NCI-H748 treated with DMSO at 0.1 percent for 48 hours (cell line): ENCODE results near the gene ZNF839.
A peak's percentile ranks its signal among the peaks of the same experiment; 100 is the strongest.
"Not testable (repeated sequence)": the region's sequence is repeated elsewhere in the genome, so short reads cannot be mapped to it uniquely, and the experiment has no call there.

Experiments
- DNase-seq: peaks from one replicate; lab custom pipeline; 2025; lab: John Stamatoyannopoulos, UW

The ZNF839 gene

DNA sequence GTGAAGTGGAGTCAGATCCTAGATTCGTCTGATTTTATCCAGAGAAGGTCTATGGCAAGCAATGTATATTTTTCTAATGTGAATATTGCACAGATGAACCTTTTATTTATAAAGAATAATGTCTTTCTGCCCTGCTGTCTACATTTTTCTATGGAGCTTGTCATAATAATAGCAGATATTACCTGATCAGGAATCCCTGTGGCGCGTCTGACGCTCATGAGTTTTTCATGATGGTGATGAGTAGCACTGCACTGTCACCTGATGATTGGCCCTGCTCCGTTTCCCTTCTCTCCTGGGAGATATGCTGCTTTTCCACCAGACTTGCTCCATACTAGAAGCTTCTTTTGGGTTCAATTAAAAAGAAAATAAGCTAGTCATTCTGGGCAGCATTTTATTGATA is 22.7 kb downstream of the ZNF839 start:
- no peak for DNase-seq

DNA sequence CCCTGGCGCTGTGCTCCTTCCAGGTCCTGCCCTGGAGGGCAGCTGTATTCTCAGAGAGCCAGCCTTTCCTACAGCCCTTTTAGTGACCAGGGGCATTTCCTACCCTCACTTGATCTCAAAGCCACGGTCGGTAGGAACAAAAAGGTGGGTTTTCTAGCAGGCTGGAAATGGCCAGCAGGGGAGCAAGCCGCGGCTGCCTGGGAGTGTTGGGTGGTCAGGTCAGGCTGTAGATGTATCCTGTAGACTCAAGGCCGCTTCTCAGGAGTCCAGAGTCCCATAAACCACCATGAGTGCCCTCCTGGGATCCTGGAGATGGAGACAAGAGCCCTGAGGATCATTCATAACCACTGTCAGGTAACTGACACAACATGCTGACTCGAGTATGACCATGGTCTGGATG is 24.5 kb downstream of the ZNF839 start:
- DNase-seq: no peak

DNA sequence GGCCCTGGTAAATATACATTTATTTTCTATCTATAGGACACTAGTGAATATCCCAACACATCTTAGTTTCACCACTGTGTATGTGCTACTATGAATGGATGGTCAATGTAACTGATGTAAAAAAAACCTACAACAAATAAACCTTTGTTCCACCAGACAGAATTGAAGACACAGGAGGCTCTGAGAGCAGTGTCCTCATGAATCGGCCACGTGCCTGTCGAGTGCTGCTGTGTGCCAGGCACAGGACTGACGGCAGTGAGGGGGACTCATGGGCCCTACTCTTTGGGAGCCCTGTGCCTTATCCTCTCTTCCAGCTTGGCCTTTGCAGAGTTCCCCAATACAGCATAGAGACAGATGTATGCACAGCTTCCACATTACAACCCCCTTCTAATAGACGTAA is 24.9 kb downstream of the ZNF839 start:
- no peak for DNase-seq

DNA sequence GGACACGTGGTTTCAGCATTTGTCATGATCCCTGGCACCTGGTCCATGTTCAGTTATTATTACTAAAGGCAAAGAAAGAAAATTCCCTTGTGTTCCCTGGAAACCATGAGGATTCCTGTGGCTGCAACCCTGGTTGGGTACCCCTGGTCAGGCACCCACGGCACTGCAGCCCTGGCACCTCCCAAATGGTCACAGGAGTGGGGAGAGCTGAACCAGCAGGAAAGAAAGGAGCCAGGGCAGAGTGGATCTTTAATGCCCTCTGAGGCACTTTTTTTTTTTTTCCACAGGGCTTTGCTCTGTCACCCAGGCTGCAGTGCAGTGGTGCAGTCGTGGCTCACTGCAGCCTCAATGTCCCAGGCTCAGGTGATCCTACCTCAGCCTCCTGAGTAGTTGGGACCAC is 25.7 kb downstream of the ZNF839 start:
- DNase-seq: no peak

DNA sequence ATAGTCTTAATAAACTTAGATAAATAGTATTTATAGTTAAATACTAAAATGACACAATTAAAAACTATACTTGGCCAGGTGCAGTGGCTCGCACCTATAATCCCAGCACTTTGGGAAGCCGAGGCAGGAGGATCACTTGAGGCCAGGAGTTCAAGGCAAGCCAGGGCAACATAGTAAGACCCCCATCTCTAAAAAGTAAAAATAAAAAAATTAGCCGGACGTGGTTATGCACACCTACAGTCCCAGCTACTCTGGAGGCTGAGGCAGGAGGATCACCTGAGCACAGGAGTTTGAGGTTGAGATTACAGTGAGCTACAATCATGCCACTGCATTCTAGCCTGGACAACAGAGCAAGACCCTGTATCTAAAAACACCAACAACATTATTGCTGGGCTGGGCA is 27.1 kb downstream of the ZNF839 start:
- DNase-seq: no peak

DNA sequence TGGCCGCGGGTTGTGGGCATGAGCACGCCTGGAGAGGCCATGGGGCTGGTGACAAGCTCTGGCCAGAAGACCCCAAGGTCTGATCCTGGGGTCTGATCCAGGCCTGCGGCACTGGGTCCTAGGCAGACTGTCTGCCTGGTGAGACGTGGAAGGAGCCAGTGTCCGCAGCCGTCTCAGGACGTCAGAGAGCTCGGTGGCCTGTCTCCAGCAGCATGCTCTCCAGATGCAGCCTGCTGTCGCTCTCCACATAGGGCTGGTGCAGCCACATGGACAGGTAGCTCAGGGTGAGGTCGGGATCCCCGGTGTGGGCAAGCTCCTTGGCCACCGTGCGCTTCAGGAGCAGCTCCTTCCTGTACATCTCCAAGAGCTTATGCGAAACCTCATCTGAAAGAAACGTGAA is 28.8 kb downstream of the ZNF839 start:
- no peak for DNase-seq

DNA sequence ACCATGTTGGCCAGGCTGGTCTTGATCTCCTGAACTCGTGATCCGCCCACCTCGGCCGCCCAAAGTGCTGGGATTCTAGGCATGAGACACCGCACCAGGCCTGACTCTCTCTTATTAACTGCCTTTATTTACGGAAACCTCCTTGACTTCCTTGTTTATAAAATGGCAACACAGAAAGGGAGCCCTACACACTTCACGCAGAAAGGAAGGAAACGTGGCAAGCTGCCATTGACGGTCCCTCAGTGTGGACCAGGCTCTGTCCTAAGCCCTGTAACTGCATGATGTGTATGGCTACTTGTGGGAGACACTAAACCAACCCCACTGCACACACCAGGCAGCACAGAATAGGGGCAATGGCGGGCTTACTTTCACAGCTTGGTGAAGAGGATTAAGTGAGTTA is 31.5 kb downstream of the ZNF839 start:
- no peak for DNase-seq

DNA sequence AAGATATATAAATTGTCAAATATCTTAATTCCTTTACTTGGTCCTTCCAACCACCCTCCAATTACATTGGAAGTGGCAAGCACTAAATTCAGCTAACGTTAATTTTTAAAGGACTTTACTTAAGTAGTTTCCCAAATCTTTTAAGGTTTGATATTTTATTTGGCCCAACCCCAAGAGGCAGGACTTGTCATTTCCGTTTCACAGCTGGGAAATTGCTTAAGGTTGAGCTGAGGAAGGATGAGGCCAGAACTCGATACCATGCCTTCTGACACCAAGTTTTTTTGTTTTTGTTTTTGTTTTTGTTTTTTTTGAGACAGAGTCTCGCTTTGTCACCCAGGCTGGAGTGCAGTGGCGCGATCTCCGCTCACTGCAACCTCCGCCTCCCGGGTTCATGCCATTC is 32.0 kb downstream of the ZNF839 start:
- DNase-seq: not testable (repeated sequence)

DNA sequence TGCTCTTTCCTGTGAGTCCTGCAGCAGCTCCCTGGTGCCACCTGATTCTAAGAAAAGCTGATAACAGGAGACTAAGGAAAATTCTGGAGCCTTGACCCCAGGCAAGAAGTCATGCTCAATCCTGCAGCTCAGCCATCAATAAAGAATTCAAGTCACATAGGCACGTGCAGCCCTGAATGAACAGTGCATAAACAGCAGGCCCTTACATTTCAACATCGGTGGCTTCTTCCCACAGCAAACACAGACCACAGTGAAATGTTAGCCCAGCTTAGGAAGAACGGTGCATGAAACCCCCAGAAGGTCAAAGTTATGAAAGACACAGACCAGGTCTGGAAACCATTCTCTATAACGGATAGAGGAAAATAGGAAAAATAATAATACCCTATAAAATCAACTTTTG is 32.7 kb downstream of the ZNF839 start:
- DNase-seq: no peak

DNA sequence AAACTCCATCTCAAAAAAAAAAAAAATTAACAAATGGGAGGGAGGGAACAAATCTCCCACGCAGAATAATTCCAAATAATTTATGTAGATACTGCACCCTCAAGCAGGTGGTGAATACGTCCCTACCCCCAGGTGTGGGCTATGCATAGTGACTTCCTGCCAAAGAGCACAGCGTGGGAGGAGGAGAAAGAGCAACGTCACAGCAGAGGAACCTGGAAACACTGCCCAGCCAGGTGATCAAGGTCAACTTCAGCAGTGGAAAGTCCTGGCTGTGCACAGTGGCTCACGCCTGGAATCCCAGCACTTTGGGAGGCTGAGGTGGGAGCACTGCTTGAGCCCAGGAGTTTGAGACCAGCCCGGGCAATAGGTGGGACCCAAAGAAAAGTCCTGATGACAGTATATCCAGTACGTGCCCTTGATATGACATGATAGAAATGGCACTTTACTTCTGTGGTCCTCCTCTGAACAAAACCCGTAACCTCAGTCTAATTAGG is 33.6 kb downstream of the ZNF839 start:
- no peak for DNase-seq

DNA sequence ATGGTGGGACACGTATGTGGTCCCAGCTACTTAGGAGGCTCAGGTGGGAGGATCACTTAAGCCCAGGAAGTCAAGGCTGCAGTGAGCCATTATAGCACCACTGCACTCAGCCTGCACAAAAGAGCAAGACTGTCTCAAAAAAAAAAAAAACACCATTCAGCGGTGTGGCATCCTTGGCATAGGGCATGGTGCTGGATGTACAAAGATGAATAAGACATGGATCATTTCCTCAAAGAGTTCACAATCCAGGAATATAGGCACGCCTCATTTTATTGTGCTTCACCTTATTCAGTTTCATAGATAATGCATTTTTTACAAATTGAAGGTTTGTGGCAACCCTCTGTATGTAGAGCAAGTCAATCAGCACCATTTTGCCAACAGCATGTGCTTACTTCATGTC is 36.7 kb downstream of the ZNF839 start:
- no peak for DNase-seq

DNA sequence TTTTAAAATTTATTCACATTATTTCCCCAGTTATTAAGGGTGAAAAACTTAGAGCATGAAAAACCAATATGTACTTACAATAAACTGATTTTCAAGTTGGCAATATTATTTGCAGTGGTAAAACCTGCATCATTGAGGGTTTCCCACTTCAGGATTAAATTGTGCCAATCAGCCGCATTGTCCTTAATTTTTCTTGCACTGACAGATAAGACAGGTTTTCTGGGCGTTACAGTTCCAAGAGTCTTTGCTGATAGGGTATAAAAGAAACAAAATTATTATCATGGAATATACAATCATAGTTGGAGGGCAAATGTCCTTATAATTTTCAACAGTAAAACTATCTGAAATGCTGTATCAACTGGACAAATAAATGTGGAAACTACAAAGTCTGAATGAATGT is 39.8 kb downstream of the ZNF839 start:
- no peak for DNase-seq

DNA sequence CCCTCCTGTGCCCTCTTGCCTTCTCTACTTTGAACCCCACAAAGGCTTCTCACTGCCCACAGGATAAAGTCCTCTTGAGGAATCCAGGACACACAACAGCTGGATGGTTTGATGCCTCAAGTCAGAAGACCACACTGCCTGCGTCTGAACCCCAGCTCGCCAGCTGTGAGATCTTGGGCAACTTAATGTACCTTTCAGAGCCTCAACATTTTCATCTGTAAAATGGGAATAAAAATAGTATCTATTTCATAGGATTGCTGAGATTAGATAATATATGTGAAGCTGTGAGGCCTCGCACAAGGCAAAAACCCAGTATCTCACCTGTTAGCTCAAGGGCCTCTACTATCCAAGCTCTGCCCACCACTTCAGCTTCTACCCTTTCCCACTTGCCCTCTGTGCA is 40.8 kb downstream of the ZNF839 start:
- no peak for DNase-seq

DNA sequence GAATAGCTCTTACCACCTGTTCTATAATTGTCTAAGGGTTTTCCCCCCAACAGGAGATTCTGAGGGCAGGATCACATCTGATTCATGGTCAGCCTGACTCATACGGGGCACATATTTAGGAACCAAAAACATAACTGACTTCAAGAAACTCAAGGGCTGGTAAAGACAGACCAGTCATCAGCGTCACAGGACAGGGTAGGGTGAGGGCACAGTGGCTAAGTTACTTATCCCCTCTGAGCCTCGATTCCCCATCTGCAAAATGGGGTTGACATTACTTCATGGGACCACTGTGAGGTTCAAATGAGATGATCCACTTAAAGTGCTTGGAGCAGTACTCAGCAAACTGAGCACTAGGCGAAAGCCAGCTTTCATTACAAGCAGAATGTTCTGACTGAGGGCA is 42.5 kb downstream of the ZNF839 start:
- no peak for DNase-seq

DNA sequence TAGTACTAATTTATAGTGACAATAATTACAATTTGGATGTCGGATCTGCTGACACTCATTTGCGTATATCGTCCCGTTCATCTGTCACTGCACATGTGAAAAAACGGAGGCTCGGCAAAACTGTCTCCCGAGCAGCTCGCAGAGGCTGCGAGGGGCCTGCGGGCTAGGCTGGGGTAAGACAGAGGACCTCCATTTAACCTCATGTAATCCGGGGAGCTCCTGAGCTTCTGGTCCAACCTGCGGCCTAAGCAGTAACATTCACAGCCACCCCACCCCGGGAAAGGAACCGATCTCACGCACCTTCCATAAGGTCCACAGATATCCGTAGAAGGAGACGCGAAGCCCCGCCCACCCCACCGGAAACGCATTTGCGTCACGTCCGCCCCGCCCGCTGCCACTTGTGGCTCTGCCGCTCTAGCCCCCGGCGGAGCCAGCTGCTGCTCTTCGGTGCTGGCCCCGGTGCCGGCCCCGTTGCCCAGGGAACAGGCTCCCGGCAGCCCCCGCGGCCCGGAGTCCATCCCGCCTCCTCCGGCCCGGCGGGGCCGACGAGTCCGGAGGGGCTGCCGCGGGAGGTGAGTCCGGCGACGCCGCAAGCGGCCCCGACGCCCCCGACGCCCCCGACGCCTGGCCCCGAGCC is 43.1 kb downstream of the ZNF839 start, which contains the start of the genes CINP and TECPR2:
Gene CINP (minus strand): TSS at position 346 of the 637 bp plus-strand sequence. CDS start 39 bp downstream, at position 307.
Gene TECPR2 (plus strand): TSS at position 397 of the 637 bp plus-strand sequence. CDS start 13,781 bp downstream, outside the sequence.
- DNase-seq: peak; percentile 93

DNA sequence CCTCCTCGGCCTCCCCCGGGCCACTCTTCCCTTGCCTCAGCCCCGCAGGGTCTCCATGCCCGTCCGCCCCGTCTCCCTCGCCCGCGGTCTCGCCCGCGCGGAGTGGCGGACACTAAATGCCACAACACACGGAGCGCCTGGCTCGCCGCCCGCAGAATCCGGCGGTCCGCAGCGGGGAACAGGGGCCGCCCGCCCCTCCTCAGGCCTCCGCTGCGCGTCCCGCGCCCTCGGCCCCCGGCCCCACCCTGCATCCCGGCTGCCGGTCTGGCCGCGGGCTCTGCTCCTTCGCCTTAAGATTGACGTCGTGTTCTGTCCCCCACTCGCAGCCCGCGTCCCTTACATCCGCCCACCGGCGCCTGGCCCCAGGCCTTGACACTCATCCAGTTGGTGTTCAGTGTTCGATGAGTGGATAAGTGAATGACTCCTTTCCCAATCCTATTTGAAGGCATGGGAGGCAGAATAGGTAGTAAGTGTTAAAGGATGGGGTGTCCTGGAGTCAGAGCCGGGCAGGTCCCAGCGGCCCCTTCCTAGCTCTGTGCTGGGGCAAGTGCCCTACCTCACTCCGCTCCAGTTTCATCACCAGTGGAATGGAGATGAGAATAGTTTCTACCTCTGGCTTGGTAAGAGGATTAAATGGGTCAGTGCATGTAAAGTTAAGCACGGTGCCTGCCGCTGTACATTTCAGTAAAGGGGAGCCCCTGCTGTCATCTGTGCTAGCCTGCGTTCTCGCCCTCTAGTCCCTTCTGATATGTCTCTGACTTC is 43.8 kb downstream of the ZNF839 start:
- DNase-seq: peak; percentile 17

DNA sequence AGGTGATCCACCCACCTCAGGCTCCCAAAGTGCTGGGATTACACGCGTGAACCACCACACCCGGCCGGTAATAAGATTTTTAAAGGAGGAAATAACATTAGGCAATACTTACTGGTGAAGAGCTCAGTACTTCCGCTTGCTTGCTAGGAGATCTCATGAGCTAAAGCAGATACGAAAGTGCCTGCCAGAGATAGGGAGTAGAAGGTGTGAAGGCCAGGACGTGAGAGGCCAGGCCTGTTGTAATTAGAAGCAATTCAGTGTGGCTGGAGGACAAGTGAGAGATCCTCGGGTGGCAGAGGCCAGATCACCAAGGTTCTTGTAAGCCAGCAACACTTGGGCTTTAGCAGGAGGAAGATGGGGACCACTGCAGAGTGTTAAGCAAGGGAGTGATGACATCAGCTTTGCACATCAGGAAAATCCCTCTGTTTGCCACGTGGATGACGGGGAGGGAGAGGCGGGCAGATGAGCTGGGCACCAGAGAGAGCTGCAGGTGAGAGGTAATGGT is 50.8 kb downstream of the ZNF839 start:
- no peak for DNase-seq

DNA sequence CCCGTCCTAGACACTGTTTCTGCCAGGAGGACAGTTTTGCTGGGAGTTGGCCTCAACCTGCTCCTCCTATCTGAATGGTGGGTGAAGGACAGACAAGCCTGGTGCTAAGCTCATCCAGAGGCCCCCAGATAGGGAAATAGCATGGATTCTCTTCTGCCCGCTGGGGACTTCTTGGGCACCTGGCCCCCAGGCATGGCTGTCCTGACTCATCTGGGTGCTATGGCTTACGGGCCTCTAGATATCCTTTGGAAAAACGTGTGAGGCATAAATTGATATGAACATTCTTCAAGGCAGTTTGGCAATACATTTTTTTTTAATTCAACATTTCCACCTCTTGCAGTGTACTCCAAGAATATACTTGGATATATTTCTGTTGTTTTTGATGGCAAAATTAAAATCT is 51.8 kb downstream of the ZNF839 start:
- DNase-seq: no peak

DNA sequence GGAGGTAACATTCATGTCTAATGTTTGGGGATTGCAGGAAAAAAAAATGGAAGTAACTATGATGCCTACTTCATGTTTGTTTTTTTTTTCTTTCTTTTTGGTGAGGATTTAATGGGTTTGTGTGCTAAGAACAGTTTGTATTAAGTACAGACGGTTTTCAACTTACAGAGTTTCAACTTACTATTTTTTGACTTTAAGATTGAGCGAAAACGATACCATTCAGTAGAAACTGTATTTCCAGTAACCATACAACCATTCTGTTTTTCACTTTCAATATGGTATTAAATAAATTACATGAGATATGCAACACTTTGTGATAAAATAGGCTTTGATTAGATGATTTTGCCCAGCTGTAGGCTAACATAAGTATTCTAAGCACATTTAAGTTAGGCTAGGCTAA is 53.6 kb downstream of the ZNF839 start:
- DNase-seq: no peak

DNA sequence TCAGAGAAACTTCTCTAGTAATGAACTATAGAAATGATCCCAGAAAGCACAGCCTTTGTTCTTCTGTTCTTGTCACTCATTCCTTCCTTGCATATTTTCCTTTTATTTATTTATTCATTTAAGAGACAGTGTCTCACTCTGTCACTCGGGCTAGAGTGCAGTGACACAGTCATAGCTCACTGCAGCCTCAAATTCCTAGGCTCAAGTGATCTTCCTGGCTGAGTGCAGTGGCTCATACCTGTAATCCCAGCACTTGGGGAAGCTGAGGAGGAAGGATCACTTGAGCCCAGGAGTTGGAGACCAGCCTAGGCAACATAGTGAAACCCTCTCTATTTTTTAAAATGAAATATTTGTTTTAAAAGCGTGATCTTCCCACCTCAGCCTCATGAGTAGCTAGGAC is 54.7 kb downstream of the ZNF839 start:
- DNase-seq: no peak

DNA sequence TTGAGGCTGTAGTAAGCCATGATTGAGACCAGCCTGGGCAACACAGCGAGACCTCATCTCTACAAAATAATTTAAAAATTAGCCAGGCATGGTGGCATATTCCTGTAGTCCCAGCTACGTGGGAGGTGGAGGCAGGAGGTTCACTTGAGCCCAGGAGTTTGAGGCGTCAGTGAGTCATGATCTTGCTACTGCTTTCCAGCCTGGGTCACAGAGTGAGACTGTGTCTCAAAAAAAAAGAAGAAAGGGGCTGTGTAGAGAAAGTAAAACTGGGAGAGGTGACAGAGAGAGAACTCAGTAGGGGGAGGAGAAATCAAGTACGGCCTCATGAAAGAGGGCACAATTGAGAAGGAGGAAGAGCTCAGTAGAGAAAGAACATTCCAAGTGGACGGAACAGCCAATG is 55.6 kb downstream of the ZNF839 start:
- DNase-seq: no peak

DNA sequence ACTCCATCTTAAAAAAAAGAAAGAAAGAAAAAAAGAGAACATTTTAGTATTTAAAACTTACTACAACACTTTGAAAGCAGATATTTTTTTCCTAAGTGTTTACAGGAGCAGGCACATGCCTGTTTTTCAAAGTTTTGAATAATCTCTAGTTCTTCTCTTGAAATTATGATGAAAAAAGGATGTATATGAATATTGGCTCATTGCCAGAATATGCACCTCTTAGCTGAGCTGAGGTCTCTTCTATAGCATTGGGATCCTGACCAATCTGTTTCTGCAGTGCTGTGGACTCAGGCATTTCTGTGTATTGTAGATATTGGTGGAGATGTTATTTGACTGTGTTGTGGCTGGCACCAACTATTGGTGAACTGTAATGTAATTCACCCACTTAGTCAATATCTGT is 58.1 kb downstream of the ZNF839 start:
- DNase-seq: no peak

DNA sequence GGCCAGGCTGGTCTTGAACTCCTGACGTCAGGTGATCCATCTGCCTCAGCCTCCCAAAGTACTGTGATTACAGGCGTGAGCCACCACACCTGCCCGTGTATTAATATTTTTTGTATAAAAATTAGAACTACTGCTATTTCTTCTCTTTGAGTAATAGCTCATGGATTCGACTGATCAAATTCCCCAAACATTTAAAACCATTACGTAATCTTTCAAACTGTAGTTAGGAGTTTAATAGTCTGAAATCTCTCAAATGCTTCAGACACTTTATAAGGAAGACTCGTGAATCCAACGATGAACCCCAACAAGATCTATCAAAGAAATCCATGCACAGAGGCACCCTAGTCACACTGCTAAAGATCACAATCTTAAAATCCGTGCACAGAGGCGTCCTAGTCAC is 59.3 kb downstream of the ZNF839 start:
- no peak for DNase-seq
